HEK293 (cell line): ENCODE results near the gene NSMCE1.

Experiments used
- CTCF ChIA-PET: fragments of 350-600 bp; formaldehyde crosslinking; extraction: SDS; loops from one replicate; lab custom pipeline; 2021; ENCODE audit warnings: antibody characterized with exemption; lab: Yijun Ruan, JAX
- POLR2A ChIA-PET: fragments of 300-600 bp; formaldehyde crosslinking; extraction: SDS; loops from one replicate; lab custom pipeline; 2020; ENCODE audit warnings: antibody characterized with exemption, inconsistent platforms; lab: Yijun Ruan, JAX
- H3K27ac ChIP-seq: fragments of 200-500 bp; sonication (Bioruptor generic); 2 replicates; pipeline ENCODE4 v1.5.1; 2014; ENCODE audit warnings: low read depth, low read length, control low read depth, inconsistent platforms; ENCODE audit errors: extremely low read depth
- H3K36me3 ChIP-seq, 2 experiments: fragments of 200-500 bp in 1 of 2; sonication (Bioruptor generic) in 1 of 2; 1 replicate in 1 of 2; 2 replicates in 1 of 2; pipeline ENCODE4 v1.5.1; 2014 to 2017; ENCODE audit warnings: inconsistent platforms in 2 of 2, low read length in 2 of 2; ENCODE audit not compliant: control insufficient read depth in 2 of 2, insufficient read depth in 1 of 2
- H3K4me1 ChIP-seq: fragments of 200-500 bp; sonication (Bioruptor generic); 2 replicates; pipeline ENCODE4 v1.5.1; 2014; ENCODE audit warnings: mild to moderate bottlenecking, low read length, inconsistent platforms; ENCODE audit not compliant: control insufficient read depth, insufficient read depth
- H3K4me3 ChIP-seq: 2 replicates; pipeline ENCODE4 v1.5.1; 2011; ENCODE audit warnings: low read depth, mild to moderate bottlenecking, control low read depth, low read length, moderate library complexity
- H3K9me3 ChIP-seq: fragments of 200-500 bp; sonication (Bioruptor generic); 2 replicates; pipeline ENCODE4 v1.5.1; 2014; ENCODE audit warnings: low read depth, low read length, inconsistent platforms; ENCODE audit not compliant: control insufficient read depth, insufficient read depth
- KLF10 ChIP-seq: fragments of 450-650 bp; IDR thresholded peaks from 2 replicates; pipeline ENCODE4 v1.5.1; 2018; ENCODE audit warnings: missing biosample characterization, mild to moderate bottlenecking, missing genetic modification characterization
- SP2 ChIP-seq: fragments of 450-650 bp; formaldehyde crosslinking; IDR thresholded peaks from 2 replicates; pipeline ENCODE4 v1.5.1; 2016; ENCODE audit warnings: missing biosample characterization, missing genetic modification characterization
- ZFHX2 ChIP-seq: fragments of 450-650 bp; formaldehyde crosslinking; conservative IDR thresholded peaks from 2 replicates; pipeline ENCODE4 v1.5.1; 2016; ENCODE audit warnings: missing biosample characterization, missing genetic modification characterization
- ZNF132 ChIP-seq: fragments of 450-650 bp; formaldehyde crosslinking; IDR thresholded peaks from 2 replicates; pipeline ENCODE4 v1.5.1; 2017; ENCODE audit warnings: missing biosample characterization, missing genetic modification characterization, borderline replicate concordance
- ZNF169 ChIP-seq: fragments of 450-650 bp; formaldehyde crosslinking; IDR thresholded peaks from 2 replicates; pipeline ENCODE4 v1.5.1; 2016; ENCODE audit warnings: missing biosample characterization, missing genetic modification characterization
- ZNF211 ChIP-seq: fragments of 450-650 bp; formaldehyde crosslinking; IDR thresholded peaks from 2 replicates; pipeline ENCODE4 v1.5.1; 2016; ENCODE audit warnings: low read depth, missing biosample characterization, missing genetic modification characterization
- ZNF24 ChIP-seq: fragments of 450-650 bp; formaldehyde crosslinking; IDR thresholded peaks from 2 replicates; pipeline ENCODE4 v1.5.1; 2016; ENCODE audit warnings: missing biosample characterization, missing genetic modification characterization
- ZNF266 ChIP-seq: fragments of 450-650 bp; formaldehyde crosslinking; IDR thresholded peaks from 2 replicates; pipeline ENCODE4 v1.5.1; 2016; ENCODE audit warnings: missing biosample characterization, missing genetic modification characterization, low read depth
- ZNF548 ChIP-seq: fragments of 450-650 bp; formaldehyde crosslinking; IDR thresholded peaks from 2 replicates; pipeline ENCODE4 v1.5.1; 2016; ENCODE audit warnings: missing biosample characterization, missing genetic modification characterization
- ZNF621 ChIP-seq: fragments of 450-650 bp; formaldehyde crosslinking; IDR thresholded peaks from 2 replicates; pipeline ENCODE4 v1.5.1; 2017; ENCODE audit warnings: missing biosample characterization, missing genetic modification characterization
- ZNF747 ChIP-seq: fragments of 450-650 bp; formaldehyde crosslinking; IDR thresholded peaks from 2 replicates; pipeline ENCODE4 v1.5.1; 2016; ENCODE audit warnings: missing biosample characterization, missing genetic modification characterization
- ZNF791 ChIP-seq: fragments of 450-650 bp; formaldehyde crosslinking; IDR thresholded peaks from 2 replicates; pipeline ENCODE4 v1.5.1; 2016; ENCODE audit warnings: missing biosample characterization, missing genetic modification characterization
- TF ChIP-seq, protein P1 (sequence below): fragments of 450-650 bp; formaldehyde crosslinking; IDR thresholded peaks from 2 replicates; pipeline ENCODE4 v1.5.1; 2016; ENCODE audit warnings: missing biosample characterization, missing genetic modification characterization
- TF ChIP-seq, protein P2 (sequence below): fragments of 450-650 bp; formaldehyde crosslinking; IDR thresholded peaks from 2 replicates; pipeline ENCODE4 v1.5.1; 2016; ENCODE audit warnings: missing biosample characterization, missing genetic modification characterization
- TF ChIP-seq, protein P3 (sequence below): fragments of 450-650 bp; formaldehyde crosslinking; IDR thresholded peaks from 2 replicates; pipeline ENCODE4 v1.5.1; 2017; ENCODE audit warnings: missing biosample characterization, missing genetic modification characterization
- TF ChIP-seq, protein P4 (sequence below): fragments of 450-650 bp; formaldehyde crosslinking; IDR thresholded peaks from 2 replicates; pipeline ENCODE4 v1.5.1; 2016; ENCODE audit warnings: missing biosample characterization, missing genetic modification characterization

NSMCE1 gene

DNA sequence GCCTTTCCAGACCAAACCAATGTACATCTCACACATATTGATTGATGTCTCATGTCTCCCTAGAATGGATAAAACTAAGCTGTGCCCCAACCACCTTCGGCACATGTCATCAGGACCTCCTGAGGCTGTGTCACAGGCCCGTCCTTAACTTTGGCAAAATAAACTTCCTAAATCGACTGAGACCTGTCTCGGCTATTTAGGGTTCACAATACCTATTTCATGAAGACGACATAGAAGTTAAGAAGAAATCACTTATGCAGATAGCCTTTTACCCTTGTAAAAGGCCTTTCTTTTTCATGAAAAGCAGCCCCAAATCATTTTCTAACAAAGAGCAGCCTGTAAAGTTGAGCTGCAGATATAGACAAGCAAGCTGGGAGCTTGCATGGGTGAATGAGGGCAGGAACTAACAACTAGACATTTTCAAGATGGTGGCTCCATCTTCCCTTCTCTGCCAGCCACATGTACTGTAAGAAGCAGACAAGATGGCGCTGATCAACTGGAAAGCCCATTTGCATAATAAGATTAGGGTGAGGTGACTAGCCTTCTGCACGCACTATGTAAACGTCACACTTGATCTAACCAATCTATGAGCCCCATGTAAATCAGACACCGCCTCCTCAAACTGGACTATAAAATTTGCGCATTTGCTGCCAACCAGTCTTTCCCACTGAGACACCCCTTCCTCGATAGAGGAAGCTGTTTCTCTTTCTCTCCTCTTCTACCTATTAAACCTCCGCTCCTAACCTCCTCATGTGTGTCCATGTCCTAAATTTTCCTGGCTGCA lies 69.9 kb downstream of the NSMCE1 start:
- ChIA-PET POLR2A (no interaction called here), CTCF (interaction anchor here (0.6 to 1.3 kb wide), 3 partner anchors 19 to 46 kb away, joined by 3 to 5 read pairs (median 4); no protein-coding TSS in a partner anchor)

DNA sequence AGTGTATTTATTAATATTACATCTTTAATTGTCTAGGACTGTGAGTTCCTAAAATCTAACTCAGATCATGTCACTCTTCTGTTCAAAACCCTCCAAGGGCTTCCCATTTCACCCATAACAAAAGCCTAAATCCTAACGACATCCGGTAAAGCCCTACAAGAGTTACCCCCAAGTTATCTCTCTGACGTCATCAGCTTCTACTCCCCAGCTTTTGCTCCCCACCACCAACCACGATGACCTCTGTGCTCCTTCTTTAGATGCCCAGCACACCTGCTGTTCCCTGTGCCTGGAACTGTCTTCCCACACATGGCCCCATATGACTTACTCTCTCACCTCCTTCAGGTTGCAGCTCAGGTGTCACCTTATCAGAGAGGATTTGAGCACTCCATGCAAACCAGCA lies 71.6 kb downstream of the NSMCE1 start:
- Histone ChIP-seq H3K36me3 (no peaks in the 10 kb centered on the region), H3K4me1 (no peaks in the 10 kb centered on the region), H3K4me3 (no peak overlapping the region)
- TF ChIP-seq KLF10 (tag by site-specific recombination): no peak
- TF ChIP-seq, protein P1, sequence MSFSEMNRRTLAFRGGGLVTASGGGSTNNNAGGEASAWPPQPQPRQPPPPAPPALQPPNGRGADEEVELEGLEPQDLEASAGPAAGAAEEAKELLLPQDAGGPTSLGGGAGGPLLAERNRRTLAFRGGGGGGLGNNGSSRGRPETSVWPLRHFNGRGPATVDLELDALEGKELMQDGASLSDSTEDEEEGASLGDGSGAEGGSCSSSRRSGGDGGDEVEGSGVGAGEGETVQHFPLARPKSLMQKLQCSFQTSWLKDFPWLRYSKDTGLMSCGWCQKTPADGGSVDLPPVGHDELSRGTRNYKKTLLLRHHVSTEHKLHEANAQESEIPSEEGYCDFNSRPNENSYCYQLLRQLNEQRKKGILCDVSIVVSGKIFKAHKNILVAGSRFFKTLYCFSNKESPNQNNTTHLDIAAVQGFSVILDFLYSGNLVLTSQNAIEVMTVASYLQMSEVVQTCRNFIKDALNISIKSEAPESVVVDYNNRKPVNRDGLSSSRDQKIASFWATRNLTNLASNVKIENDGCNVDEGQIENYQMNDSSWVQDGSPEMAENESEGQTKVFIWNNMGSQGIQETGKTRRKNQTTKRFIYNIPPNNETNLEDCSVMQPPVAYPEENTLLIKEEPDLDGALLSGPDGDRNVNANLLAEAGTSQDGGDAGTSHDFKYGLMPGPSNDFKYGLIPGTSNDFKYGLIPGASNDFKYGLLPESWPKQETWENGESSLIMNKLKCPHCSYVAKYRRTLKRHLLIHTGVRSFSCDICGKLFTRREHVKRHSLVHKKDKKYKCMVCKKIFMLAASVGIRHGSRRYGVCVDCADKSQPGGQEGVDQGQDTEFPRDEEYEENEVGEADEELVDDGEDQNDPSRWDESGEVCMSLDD: no peak
- no peak for TF ChIP-seq ZNF791 (tag by site-specific recombination)
- no peak for TF ChIP-seq ZNF621 (tag by site-specific recombination)
- TF ChIP-seq ZNF211: no peak
- TF ChIP-seq SP2 (tag by site-specific recombination): no peak
- TF ChIP-seq, protein P2, sequence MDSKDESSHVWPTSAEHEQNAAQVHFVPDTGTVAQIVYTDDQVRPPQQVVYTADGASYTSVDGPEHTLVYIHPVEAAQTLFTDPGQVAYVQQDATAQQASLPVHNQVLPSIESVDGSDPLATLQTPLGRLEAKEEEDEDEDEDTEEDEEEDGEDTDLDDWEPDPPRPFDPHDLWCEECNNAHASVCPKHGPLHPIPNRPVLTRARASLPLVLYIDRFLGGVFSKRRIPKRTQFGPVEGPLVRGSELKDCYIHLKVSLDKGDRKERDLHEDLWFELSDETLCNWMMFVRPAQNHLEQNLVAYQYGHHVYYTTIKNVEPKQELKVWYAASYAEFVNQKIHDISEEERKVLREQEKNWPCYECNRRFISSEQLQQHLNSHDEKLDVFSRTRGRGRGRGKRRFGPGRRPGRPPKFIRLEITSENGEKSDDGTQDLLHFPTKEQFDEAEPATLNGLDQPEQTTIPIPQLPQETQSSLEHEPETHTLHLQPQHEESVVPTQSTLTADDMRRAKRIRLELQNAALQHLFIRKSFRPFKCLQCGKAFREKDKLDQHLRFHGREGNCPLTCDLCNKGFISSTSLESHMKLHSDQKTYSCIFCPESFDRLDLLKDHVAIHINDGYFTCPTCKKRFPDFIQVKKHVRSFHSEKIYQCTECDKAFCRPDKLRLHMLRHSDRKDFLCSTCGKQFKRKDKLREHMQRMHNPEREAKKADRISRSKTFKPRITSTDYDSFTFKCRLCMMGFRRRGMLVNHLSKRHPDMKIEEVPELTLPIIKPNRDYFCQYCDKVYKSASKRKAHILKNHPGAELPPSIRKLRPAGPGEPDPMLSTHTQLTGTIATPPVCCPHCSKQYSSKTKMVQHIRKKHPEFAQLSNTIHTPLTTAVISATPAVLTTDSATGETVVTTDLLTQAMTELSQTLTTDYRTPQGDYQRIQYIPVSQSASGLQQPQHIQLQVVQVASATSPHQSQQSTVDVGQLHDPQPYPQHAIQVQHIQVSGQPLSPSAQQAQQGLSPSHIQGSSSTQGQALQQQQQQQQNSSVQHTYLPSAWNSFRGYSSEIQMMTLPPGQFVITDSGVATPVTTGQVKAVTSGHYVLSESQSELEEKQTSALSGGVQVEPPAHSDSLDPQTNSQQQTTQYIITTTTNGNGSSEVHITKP (tag by site-specific recombination): no peak
- no peak for TF ChIP-seq ZNF747
- no peak for TF ChIP-seq ZNF548 (tag by site-specific recombination)
- TF ChIP-seq, protein P3, sequence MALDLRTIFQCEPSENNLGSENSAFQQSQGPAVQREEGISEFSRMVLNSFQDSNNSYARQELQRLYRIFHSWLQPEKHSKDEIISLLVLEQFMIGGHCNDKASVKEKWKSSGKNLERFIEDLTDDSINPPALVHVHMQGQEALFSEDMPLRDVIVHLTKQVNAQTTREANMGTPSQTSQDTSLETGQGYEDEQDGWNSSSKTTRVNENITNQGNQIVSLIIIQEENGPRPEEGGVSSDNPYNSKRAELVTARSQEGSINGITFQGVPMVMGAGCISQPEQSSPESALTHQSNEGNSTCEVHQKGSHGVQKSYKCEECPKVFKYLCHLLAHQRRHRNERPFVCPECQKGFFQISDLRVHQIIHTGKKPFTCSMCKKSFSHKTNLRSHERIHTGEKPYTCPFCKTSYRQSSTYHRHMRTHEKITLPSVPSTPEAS: no peak
- TF ChIP-seq ZNF266 (tag by site-specific recombination): no peak
- TF ChIP-seq ZNF24: no peak
- TF ChIP-seq ZFHX2 (tag by site-specific recombination): no peak
- TF ChIP-seq, protein P4, sequence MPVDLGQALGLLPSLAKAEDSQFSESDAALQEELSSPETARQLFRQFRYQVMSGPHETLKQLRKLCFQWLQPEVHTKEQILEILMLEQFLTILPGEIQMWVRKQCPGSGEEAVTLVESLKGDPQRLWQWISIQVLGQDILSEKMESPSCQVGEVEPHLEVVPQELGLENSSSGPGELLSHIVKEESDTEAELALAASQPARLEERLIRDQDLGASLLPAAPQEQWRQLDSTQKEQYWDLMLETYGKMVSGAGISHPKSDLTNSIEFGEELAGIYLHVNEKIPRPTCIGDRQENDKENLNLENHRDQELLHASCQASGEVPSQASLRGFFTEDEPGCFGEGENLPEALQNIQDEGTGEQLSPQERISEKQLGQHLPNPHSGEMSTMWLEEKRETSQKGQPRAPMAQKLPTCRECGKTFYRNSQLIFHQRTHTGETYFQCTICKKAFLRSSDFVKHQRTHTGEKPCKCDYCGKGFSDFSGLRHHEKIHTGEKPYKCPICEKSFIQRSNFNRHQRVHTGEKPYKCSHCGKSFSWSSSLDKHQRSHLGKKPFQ (tag by site-specific recombination): no peak
- no peak for TF ChIP-seq ZNF132 (tag by site-specific recombination)
- TF ChIP-seq, all 188 proteins: peak for 0
- Histone ChIP-seq H3K27ac (no peak overlapping the region), H3K9me3 (no peaks in the 10 kb centered on the region)
- CTCF ChIA-PET: no interaction called here
- POLR2A ChIA-PET: interaction anchor here (0.6 kb wide), 1 partner anchor 11 kb away, joined by 3 read pairs; no protein-coding TSS in a partner anchor

More for the DNA sequence above, 69.9 kb downstream of the NSMCE1 start:
- no peak overlapping the region for H3K4me3 ChIP-seq
- H3K36me3 ChIP-seq: no peaks in the 10 kb centered on the region
- TF ChIP-seq SP2 (tag by site-specific recombination) (no peak), ZNF169 (tag by site-specific recombination) (no peak)
- no peak overlapping the region for H3K27ac ChIP-seq
- H3K9me3 ChIP-seq: no peaks in the 10 kb centered on the region
- H3K4me1 ChIP-seq: no peaks in the 10 kb centered on the region
